ENCODE data around the gene TBC1D4.
"Not testable (repeated sequence)": the region's sequence is repeated elsewhere in the genome, so short reads cannot be mapped to it uniquely, and the experiment has no call there.

DNA sequence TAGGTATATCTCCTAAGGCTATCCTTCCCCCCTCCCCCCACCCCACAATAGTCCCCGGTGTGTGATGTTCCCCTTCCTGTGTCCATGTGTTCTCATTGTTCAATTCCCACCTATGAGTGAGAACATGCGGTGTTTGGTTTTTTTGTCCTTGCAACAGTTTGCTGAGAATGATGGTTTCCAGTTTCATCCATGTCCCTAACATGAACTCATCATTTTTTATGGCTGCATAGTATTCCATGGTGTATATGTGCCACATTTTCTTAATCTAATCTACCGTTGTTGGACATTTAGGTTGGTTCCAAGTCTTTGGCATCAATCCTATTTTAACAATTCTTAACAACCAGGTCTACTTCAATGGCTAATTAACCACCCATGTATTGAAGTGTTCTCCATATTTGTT is 130.4 kb downstream of the TBC1D4 start:
- TF ChIP-seq EZH2 (IDR thresholded peaks at IDR 0.05; ENCODE audit: insufficient read depth, poor library complexity, severe bottlenecking); EZH2phosphoT487 (IDR thresholded peaks at IDR 0.05; ENCODE audit: insufficient read depth, low read depth): not testable (repeated sequence)

All from GM23248 (cell line).